Fibroblast of lung (primary cell): ENCODE data around the gene DLL4. TPM values are rescaled to one million over a fixed set of nuclear protein-coding genes. Genes with fewer than 3 reads are reported as not detected.

Experiments
- DNase-seq, 2 donors: peaks; one replicate each; pipeline versions ENCODE4 v3.0.0 to v3.0.0-alpha.2; 2010; ENCODE audit warnings: low read depth in 2 of 2
- H2AFZ ChIP-seq: 2 replicates; pipeline ENCODE4 v1.5.1; 2012; ENCODE audit warnings: low read length, control low read depth, inconsistent platforms
- H3K27ac ChIP-seq: 2 replicates; pipeline ENCODE4 v1.5.1; 2011; ENCODE audit warnings: low read length, control low read depth; ENCODE audit not compliant: insufficient read depth
- H3K27me3 ChIP-seq: 2 replicates; pipeline ENCODE4 v1.5.1; 2011; ENCODE audit warnings: mild to moderate bottlenecking, low read length; ENCODE audit not compliant: control insufficient read depth, insufficient read depth
- H3K36me3 ChIP-seq: 2 replicates; pipeline ENCODE4 v1.5.1; 2011; ENCODE audit warnings: low read length; ENCODE audit not compliant: control insufficient read depth, insufficient read depth
- H3K4me1 ChIP-seq: 2 replicates; pipeline ENCODE4 v1.5.1; 2011; ENCODE audit warnings: low read length; ENCODE audit not compliant: control insufficient read depth, insufficient read depth; ENCODE audit errors: extremely low read depth
- H3K4me2 ChIP-seq: 2 replicates; pipeline ENCODE4 v1.5.1; 2011; ENCODE audit warnings: low read length, control low read depth; ENCODE audit not compliant: insufficient read depth; ENCODE audit errors: extremely low read depth
- H3K4me3 ChIP-seq, 4 experiments: fragments of 200-600 bp in 1 of 4; sonication (generic) in 1 of 4; replicated peaks in 1 of 4; 2 replicates each; pipeline ENCODE4 v1.5.1; 2011 to 2016; ENCODE audit warnings: low read length in 4 of 4, low read depth in 3 of 4, mild to moderate bottlenecking in 3 of 4, control low read depth in 2 of 4, inconsistent platforms in 1 of 4, mixed read lengths in 1 of 4; ENCODE audit not compliant: insufficient read depth in 1 of 4; ENCODE audit errors: control extremely low read depth in 1 of 4
- H3K79me2 ChIP-seq: 2 replicates; pipeline ENCODE4 v1.5.1; 2012; ENCODE audit warnings: mild to moderate bottlenecking, low read length, inconsistent platforms; ENCODE audit not compliant: control insufficient read depth, insufficient read depth
- H3K9ac ChIP-seq: 2 replicates; pipeline ENCODE4 v1.5.1; 2011; ENCODE audit warnings: mild to moderate bottlenecking, low read length, control low read depth; ENCODE audit not compliant: insufficient read depth
- H3K9me3 ChIP-seq: 2 replicates; pipeline ENCODE4 v1.5.1; 2012; ENCODE audit warnings: low read depth, low read length; ENCODE audit not compliant: control insufficient read depth, insufficient read depth
- H4K20me1 ChIP-seq: 2 replicates; pipeline ENCODE4 v1.5.1; 2011; ENCODE audit warnings: low read length; ENCODE audit not compliant: control insufficient read depth, insufficient read depth; ENCODE audit errors: extremely low read depth
- CTCF ChIP-seq, 2 donors: IDR thresholded peaks in 1 of 2; conservative IDR thresholded peaks in 1 of 2; 1 replicate in 1 of 2; 2 replicates in 1 of 2; pipeline ENCODE4 v1.5.1; 2011 to 2012; ENCODE audit warnings: low read length in 2 of 2, control low read depth in 1 of 2, inconsistent platforms in 1 of 2, low read depth in 1 of 2, mild to moderate bottlenecking in 1 of 2
- EZH2 ChIP-seq: IDR thresholded peaks from 2 replicates; pipeline ENCODE4 v1.5.1; 2012; ENCODE audit warnings: low read length, control low read depth, mild to moderate bottlenecking; ENCODE audit errors: missing control alignments
- polyA plus RNA-seq, 2 donors: library from polyadenylated mRNA; depleted of rRNA in 1 of 2; stranded (reverse) in 1 of 2; unstranded in 1 of 2; fragments of >200 nt; gene quantifications; 2 replicates each; pipeline ENCODE4 v1.2.1, GENCODE V29; 2011 to 2012; ENCODE audit warnings: missing spikeins in 1 of 2
- total RNA-seq: library from RNA; depleted of rRNA; stranded (reverse); fragments of >200 nt; gene quantifications from 2 replicates; pipeline ENCODE4 v1.2.1, GENCODE V29; 2014

Gene DLL4
- total and polyA plus RNA-seq, 2 donors (not counting 1 experiment from before 2014, with no cell fraction given): under 0.01 to 0.18 TPM

DNA sequence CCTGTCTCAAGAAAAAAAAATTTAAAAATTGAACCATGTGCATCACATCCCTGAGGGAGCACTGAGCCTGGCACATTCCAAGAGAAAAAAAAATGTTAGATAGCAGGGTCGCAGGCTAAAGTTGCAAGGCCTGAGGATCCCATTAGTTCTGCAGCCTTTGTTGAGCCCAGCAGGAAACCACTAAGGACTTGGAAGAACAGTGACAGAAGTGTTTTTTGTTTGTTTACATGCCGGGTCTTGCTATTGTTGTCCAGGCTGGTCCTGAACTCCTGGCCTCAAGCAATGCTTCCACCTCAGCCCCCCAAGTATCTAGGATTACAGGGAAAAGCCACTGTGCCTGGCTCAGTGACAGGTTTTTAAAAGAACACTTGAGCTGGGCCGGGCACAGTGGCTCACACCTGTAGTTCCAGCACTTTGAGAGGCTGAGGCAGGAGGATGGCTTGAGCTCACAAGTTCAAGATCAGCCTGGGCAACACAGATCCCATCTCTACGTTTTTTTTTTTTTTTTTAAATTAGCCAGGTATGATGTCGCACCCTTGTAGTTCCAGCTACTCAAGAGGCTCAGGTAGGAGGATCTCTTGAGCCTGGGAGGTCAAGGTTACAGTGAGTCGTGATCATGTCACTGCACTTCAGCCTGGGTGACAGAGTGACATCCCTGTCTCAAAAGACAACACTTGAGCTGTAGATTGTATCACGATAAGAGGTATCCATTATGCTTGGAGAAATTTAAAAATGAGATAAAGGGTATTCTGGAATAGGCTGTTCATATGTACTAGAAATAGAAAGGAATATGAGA is 39.3 kb downstream of the DLL4 start:
- Histone ChIP-seq H3K4me1 (peaks cover 2% of the 10 kb centered on the region), H3K9ac (no peak overlapping the region), H3K36me3 (no peaks in the 10 kb centered on the region), H3K27me3 (no peaks in the 10 kb centered on the region), H3K4me3 (no peak overlapping the region), H3K27ac (no peak overlapping the region), H3K79me2 (no peaks in the 10 kb centered on the region), H3K4me2 (no peak overlapping the region), H4K20me1 (no peaks in the 10 kb centered on the region), H2AFZ (no peak overlapping the region), H3K9me3 (no peaks in the 10 kb centered on the region)
- no peak for DNase-seq
- TF ChIP-seq CTCF (conservative IDR thresholded peaks at IDR 0.05 in 1 of 2, IDR thresholded peaks at IDR 0.05 in 1 of 2; ENCODE audit: low read depth in 1 of 2, low read length in 2 of 2) (no peak), EZH2 (no peak)

DNA sequence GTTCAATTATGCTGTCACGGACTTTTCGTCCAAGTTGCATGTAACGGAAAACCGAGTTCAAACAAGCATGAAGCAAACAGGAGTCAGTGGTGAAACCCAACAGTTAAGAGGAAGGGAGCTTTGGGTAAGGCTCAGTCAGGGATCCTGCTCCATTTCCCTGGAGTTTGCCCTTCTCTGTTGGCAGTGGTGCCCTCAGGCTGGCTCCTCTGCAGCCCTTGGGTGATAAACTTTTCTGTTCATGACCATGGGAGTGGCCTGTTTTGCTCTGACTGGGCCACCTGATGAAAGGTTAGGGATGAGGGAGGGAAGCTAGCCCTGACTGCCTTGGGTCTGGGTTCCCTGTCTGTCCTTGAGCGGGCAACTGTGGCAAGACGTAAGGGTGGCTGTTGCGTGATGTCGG is 40.2 kb downstream of the DLL4 start:
- H3K79me2 ChIP-seq: no peaks in the 10 kb centered on the region
- no peak overlapping the region for H3K4me3 ChIP-seq
- H3K36me3 ChIP-seq: no peaks in the 10 kb centered on the region
- peaks cover 2% of the 10 kb centered on the region for H3K4me1 ChIP-seq
- H2AFZ ChIP-seq: no peak overlapping the region
- TF ChIP-seq CTCF (conservative IDR thresholded peaks at IDR 0.05 in 1 of 2, IDR thresholded peaks at IDR 0.05 in 1 of 2; ENCODE audit: low read depth in 1 of 2, low read length in 2 of 2): no peak
- TF ChIP-seq EZH2: no peak
- H3K4me2 ChIP-seq: no peak overlapping the region
- H3K27me3 ChIP-seq: no peaks in the 10 kb centered on the region
- no peaks in the 10 kb centered on the region for H4K20me1 ChIP-seq
- no peaks in the 10 kb centered on the region for H3K9me3 ChIP-seq
- H3K27ac ChIP-seq: no peak overlapping the region
- no peak for DNase-seq
- H3K9ac ChIP-seq: no peak overlapping the region

GRCh38 chr15:40974879-40975278 is 45.7 kb downstream of the DLL4 start:
- Histone ChIP-seq H3K4me3 (no peak overlapping the region), H3K9me3 (no peaks in the 10 kb centered on the region), H4K20me1 (no peaks in the 10 kb centered on the region), H3K27ac (no peak overlapping the region), H3K4me2 (no peak overlapping the region), H3K27me3 (no peaks in the 10 kb centered on the region), H2AFZ (no peak overlapping the region), H3K36me3 (peaks cover 13% of the 10 kb centered on the region), H3K79me2 (no peaks in the 10 kb centered on the region), H3K4me1 (no peaks in the 10 kb centered on the region), H3K9ac (no peak overlapping the region)
- no peak for DNase-seq
- TF ChIP-seq CTCF (conservative IDR thresholded peaks at IDR 0.05 in 1 of 2, IDR thresholded peaks at IDR 0.05 in 1 of 2; ENCODE audit: low read depth in 1 of 2, low read length in 2 of 2) (peak in 1 of 2 donors; percentile 3), EZH2 (no peak)
